ENCODE measurements around the gene ANGEL2.
A peak's percentile ranks its signal among the peaks of the same experiment; 100 is the strongest.
"Not testable (repeated sequence)": the region's sequence is repeated elsewhere in the genome, so short reads cannot be mapped to it uniquely, and the experiment has no call there.

The ANGEL2 gene

GRCh38 chr1:213041443-213041842 lies 25.8 kb upstream of the ANGEL2 start:
- H3K9me3 Mint-ChIP-seq: no peaks in the 10 kb centered on the region
- H3K4me1 Mint-ChIP-seq: peaks cover 6% of the 10 kb centered on the region
- ATAC-seq (no peak), DNase-seq (ENCODE audit: low spot score in 2 of 2) (no peak)
- no peaks in the 10 kb centered on the region for H3K36me3 Mint-ChIP-seq
- H3K27ac Mint-ChIP-seq: no peak overlapping the region
- H3K4me3 Mint-ChIP-seq: no peak overlapping the region

- no peak overlapping the region for H3K4me3 Mint-ChIP-seq
- no peak for ATAC-seq
- H3K9me3 Mint-ChIP-seq: no peaks in the 10 kb centered on the region
Observed at GRCh38 chr1:213035573-213035972, 19.9 kb upstream of the ANGEL2 start.

GRCh38 chr1:213034713-213035112 lies 19.0 kb upstream of the ANGEL2 start:
- no peak for DNase-seq (ENCODE audit: low spot score in 2 of 2)
- Mint-ChIP-seq H3K9me3 (no peaks in the 10 kb centered on the region), H3K36me3 (no peaks in the 10 kb centered on the region), H3K27ac (no peak overlapping the region), H3K4me3 (no peak overlapping the region), H3K4me1 (no peaks in the 10 kb centered on the region)
- no peak for ATAC-seq

More at GRCh38 chr1:213035573-213035972, 19.9 kb upstream of the ANGEL2 start:
- Mint-ChIP-seq H3K4me1 (no peaks in the 10 kb centered on the region), H3K27ac (no peak overlapping the region), H3K36me3 (no peaks in the 10 kb centered on the region)
- DNase-seq (ENCODE audit: low spot score in 2 of 2): no peak

GRCh38 chr1:213032651-213033050 lies 17.0 kb upstream of the ANGEL2 start:
- Mint-ChIP-seq H3K27ac (no peak overlapping the region), H3K4me1 (no peaks in the 10 kb centered on the region), H3K9me3 (no peaks in the 10 kb centered on the region), H3K36me3 (no peaks in the 10 kb centered on the region), H3K4me3 (no peak overlapping the region)
- DNase-seq (ENCODE audit: low spot score in 2 of 2) (no peak), ATAC-seq (no peak)

GRCh38 chr1:213027024-213027423 lies 11.4 kb upstream of the ANGEL2 start:
- not testable (repeated sequence) for H3K9me3 Mint-ChIP-seq, H3K36me3 Mint-ChIP-seq

GRCh38 chr1:213020016-213020415 lies 4.3 kb upstream of the ANGEL2 start:
- Mint-ChIP-seq H3K27ac (no peak overlapping the region), H3K4me1 (no peaks in the 10 kb centered on the region), H3K36me3 (peaks cover 7% of the 10 kb centered on the region), H3K4me3 (no peak overlapping the region), H3K9me3 (no peaks in the 10 kb centered on the region)
- DNase-seq (ENCODE audit: low spot score in 2 of 2): no peak
- ATAC-seq: no peak

More at GRCh38 chr1:213027024-213027423, 11.4 kb upstream of the ANGEL2 start:
- not testable (repeated sequence) for H3K4me3 Mint-ChIP-seq; ATAC-seq; H3K4me1 Mint-ChIP-seq; H3K27ac Mint-ChIP-seq; DNase-seq (ENCODE audit: low spot score in 2 of 2)

GRCh38 chr1:213019450-213019849 lies 3.8 kb upstream of the ANGEL2 start:
- Mint-ChIP-seq H3K27ac (no peak overlapping the region), H3K36me3 (peaks cover 7% of the 10 kb centered on the region), H3K4me1 (no peaks in the 10 kb centered on the region), H3K4me3 (no peak overlapping the region), H3K9me3 (no peaks in the 10 kb centered on the region)
- ATAC-seq: no peak
- DNase-seq (ENCODE audit: low spot score in 2 of 2): no peak

- Mint-ChIP-seq H3K9me3 (no peaks in the 10 kb centered on the region), H3K4me3 (no peak overlapping the region), H3K4me1 (peaks cover 11% of the 10 kb centered on the region), H3K36me3 (peaks cover 12% of the 10 kb centered on the region), H3K27ac (no peak overlapping the region)
- no peak for ATAC-seq
- no peak for DNase-seq (ENCODE audit: low spot score in 2 of 2)
Observed at GRCh38 chr1:213017447-213018273, 2.0 kb upstream of the ANGEL2 start.

GRCh38 chr1:213014642-213015041 lies 1.0 kb downstream of the ANGEL2 start:
- H3K36me3 Mint-ChIP-seq: peaks cover 39% of the 10 kb centered on the region
- peak overlapping the region; percentile 99 for H3K4me3 Mint-ChIP-seq
- no peaks in the 10 kb centered on the region for H3K9me3 Mint-ChIP-seq
- H3K27ac Mint-ChIP-seq: peak overlapping the region; percentile 99
- DNase-seq (ENCODE audit: low spot score in 2 of 2) (no peak), ATAC-seq (no peak)
- H3K4me1 Mint-ChIP-seq: peaks cover 25% of the 10 kb centered on the region

- Mint-ChIP-seq H3K9me3 (no peaks in the 10 kb centered on the region), H3K27ac (peak overlapping the region; percentile 12), H3K4me3 (no peak overlapping the region), H3K4me1 (peaks cover 36% of the 10 kb centered on the region), H3K36me3 (peaks cover 89% of the 10 kb centered on the region)
- DNase-seq (ENCODE audit: low spot score in 2 of 2) (no peak), ATAC-seq (peak; percentile 81)
Observed at GRCh38 chr1:213008564-213008963, 7.1 kb downstream of the ANGEL2 start.

- Mint-ChIP-seq H3K36me3 (peaks cover 98% of the 10 kb centered on the region), H3K4me1 (peaks cover 14% of the 10 kb centered on the region), H3K4me3 (peak overlapping the region; percentile 21), H3K9me3 (no peaks in the 10 kb centered on the region), H3K27ac (peak overlapping the region; percentile 66)
- ATAC-seq (peak; percentile 100), DNase-seq (ENCODE audit: low spot score in 2 of 2) (no peak)
Observed at GRCh38 chr1:213003256-213003655, 12.4 kb downstream of the ANGEL2 start.

GRCh38 chr1:212994926-212995325 lies 20.7 kb downstream of the ANGEL2 start:
- H3K4me3 Mint-ChIP-seq: no peak overlapping the region
- DNase-seq (ENCODE audit: low spot score in 2 of 2) (no peak), ATAC-seq (no peak)
- peaks cover 90% of the 10 kb centered on the region for H3K36me3 Mint-ChIP-seq
- H3K9me3 Mint-ChIP-seq: no peaks in the 10 kb centered on the region
- no peak overlapping the region for H3K27ac Mint-ChIP-seq
- peaks cover 6% of the 10 kb centered on the region for H3K4me1 Mint-ChIP-seq

- H3K4me3 Mint-ChIP-seq: not testable (repeated sequence)
Observed at GRCh38 chr1:212993960-212994359, 21.7 kb downstream of the ANGEL2 start.

GRCh38 chr1:212990276-212990675 lies 25.4 kb downstream of the ANGEL2 start:
- DNase-seq (ENCODE audit: low spot score in 2 of 2): no peak
- peak overlapping the region; percentile 74 for H3K27ac Mint-ChIP-seq
- H3K4me1 Mint-ChIP-seq: no peaks in the 10 kb centered on the region
- no peak overlapping the region for H3K4me3 Mint-ChIP-seq
- no peaks in the 10 kb centered on the region for H3K9me3 Mint-ChIP-seq
- ATAC-seq: peak; percentile 60
- peaks cover 48% of the 10 kb centered on the region for H3K36me3 Mint-ChIP-seq

More at GRCh38 chr1:212993960-212994359, 21.7 kb downstream of the ANGEL2 start:
- H3K4me1 Mint-ChIP-seq; H3K27ac Mint-ChIP-seq; ATAC-seq; DNase-seq (ENCODE audit: low spot score in 2 of 2); H3K9me3 Mint-ChIP-seq: not testable (repeated sequence)
- peaks cover 81% of the 10 kb centered on the region for H3K36me3 Mint-ChIP-seq

GRCh38 chr1:212987702-212988322 lies 27.9 kb downstream of the ANGEL2 start:
- Mint-ChIP-seq H3K4me1 (no peaks in the 10 kb centered on the region), H3K4me3 (no peak overlapping the region), H3K36me3 (peaks cover 23% of the 10 kb centered on the region), H3K27ac (no peak overlapping the region), H3K9me3 (no peaks in the 10 kb centered on the region)
- DNase-seq (ENCODE audit: low spot score in 2 of 2): no peak
- ATAC-seq: no peak

- Mint-ChIP-seq H3K4me3 (no peak overlapping the region), H3K9me3 (no peaks in the 10 kb centered on the region), H3K4me1 (peaks cover 5% of the 10 kb centered on the region), H3K36me3 (peaks cover 11% of the 10 kb centered on the region), H3K27ac (peak overlapping the region; percentile 23)
- ATAC-seq (no peak), DNase-seq (ENCODE audit: low spot score in 2 of 2) (no peak)
Observed at GRCh38 chr1:212986551-212986950, 29.1 kb downstream of the ANGEL2 start.
